Tibial nerve (tissue), 4 donors: ENCODE results near the gene B3GALNT2. TPM values are rescaled to one million over a fixed set of nuclear protein-coding genes. Genes with fewer than 3 reads are reported as not detected.

Experiments used
- DNase-seq, 2 donors: peaks; one replicate each; pipeline ENCODE4 v3.0.0-alpha.2; 2019; ENCODE audit warnings: low spot score in 2 of 2
- H3K27ac ChIP-seq, 4 donors: fragments of 200-600 bp; sonication (generic) in 3 of 4; one replicate each; pipeline ENCODE4 v1.5.1; 2017 to 2019; ENCODE audit warnings: mild to moderate bottlenecking in 1 of 4
- H3K27me3 ChIP-seq, 2 donors: fragments of 200-600 bp; sonication (generic) in 1 of 2; one replicate each; pipeline versions ENCODE4 v1.5.1 to v1.6.0; 2017 to 2019
- H3K36me3 ChIP-seq, 3 donors: fragments of 200-600 bp; sonication (generic); one replicate each; pipeline ENCODE4 v1.5.1; 2018 to 2019
- H3K4me1 ChIP-seq, 4 donors: fragments of 200-600 bp; sonication (generic) in 3 of 4; one replicate each; pipeline ENCODE4 v1.5.1; 2017 to 2019
- H3K4me3 ChIP-seq, 4 donors: fragments of 200-600 bp; sonication (generic) in 3 of 4; one replicate each; pipeline ENCODE4 v1.5.1; 2017 to 2019; ENCODE audit warnings: mild to moderate bottlenecking in 1 of 4, moderate library complexity in 1 of 4
- H3K9me3 ChIP-seq, 4 donors: fragments of 200-600 bp; sonication (generic) in 3 of 4; one replicate each; pipeline ENCODE4 v1.5.1; 2017 to 2019
- EP300 ChIP-seq, 2 donors: sonication (generic); formaldehyde crosslinking; IDR thresholded peaks; one replicate each; pipeline ENCODE4 v1.6.1; 2017; ENCODE audit warnings: antibody characterized with exemption in 2 of 2, mild to moderate bottlenecking in 1 of 2
- POLR2A ChIP-seq, 2 donors: fragments of 450-650 bp; IDR thresholded peaks; one replicate each; pipeline ENCODE4 v1.6.1; 2017; ENCODE audit warnings: antibody characterized with exemption in 2 of 2, mild to moderate bottlenecking in 2 of 2, moderate library complexity in 2 of 2
- WGBS, 2 donors: methylation state at CpG; one replicate each; pipeline ENCODE4 v1.1.5; 2018; 5-methylcytosine and 5-hydroxymethylcytosine counted together
- total RNA-seq, 4 donors: library from RNA; depleted of rRNA; stranded (reverse); fragments of >200 nt; gene quantifications; one replicate each; pipeline ENCODE4 v1.1.0, GENCODE V29; 2016
- TF ChIP-seq, protein P1 (sequence below), 5 experiments: fragments of 200-600 bp in 3 of 5; fragments of 450-650 bp in 2 of 5; sonication (generic) in 3 of 5; IDR thresholded peaks; one replicate each; pipeline ENCODE4 v1.5.1; 2016 to 2019; ENCODE audit warnings: antibody characterized with exemption in 5 of 5, mild to moderate bottlenecking in 3 of 5, moderate library complexity in 2 of 5

B3GALNT2 gene
- total RNA-seq, 4 donors from 2014 or later, result 17.0 to 27.3 (median 18.1) TPM

GRCh38 chr1:235421751-235422150, 82.5 kb downstream of the B3GALNT2 start:
- no peaks in the 10 kb centered on the region for H3K9me3 ChIP-seq
- H3K4me3 ChIP-seq, result no peak overlapping the region
- peaks cover 0 to 11% (median 0%) of the 10 kb centered on the region in 3 donors for H3K36me3 ChIP-seq
- no peak for TF ChIP-seq POLR2A (IDR thresholded peaks at IDR 0.05)
- TF ChIP-seq EP300 (IDR thresholded peaks at IDR 0.05), result no peak
- 50 to 55% methylated on average over 3 of the region's 3 CpGs for WGBS, 2 donors
- H3K27ac ChIP-seq, result no peak overlapping the region
- H3K4me1 ChIP-seq, result peaks cover 0 to 4% (median under 1%) of the 10 kb centered on the region in 4 donors
- DNase-seq, result no peak
- H3K27me3 ChIP-seq, result no peaks in the 10 kb centered on the region

- H3K27ac ChIP-seq, result no peak overlapping the region
- no peak overlapping the region for H3K4me3 ChIP-seq
- TF ChIP-seq POLR2A (IDR thresholded peaks at IDR 0.05), result no peak
- peak in 1 of 2 donors; percentile 25 for TF ChIP-seq EP300 (IDR thresholded peaks at IDR 0.05)
- TF ChIP-seq, protein P1, sequence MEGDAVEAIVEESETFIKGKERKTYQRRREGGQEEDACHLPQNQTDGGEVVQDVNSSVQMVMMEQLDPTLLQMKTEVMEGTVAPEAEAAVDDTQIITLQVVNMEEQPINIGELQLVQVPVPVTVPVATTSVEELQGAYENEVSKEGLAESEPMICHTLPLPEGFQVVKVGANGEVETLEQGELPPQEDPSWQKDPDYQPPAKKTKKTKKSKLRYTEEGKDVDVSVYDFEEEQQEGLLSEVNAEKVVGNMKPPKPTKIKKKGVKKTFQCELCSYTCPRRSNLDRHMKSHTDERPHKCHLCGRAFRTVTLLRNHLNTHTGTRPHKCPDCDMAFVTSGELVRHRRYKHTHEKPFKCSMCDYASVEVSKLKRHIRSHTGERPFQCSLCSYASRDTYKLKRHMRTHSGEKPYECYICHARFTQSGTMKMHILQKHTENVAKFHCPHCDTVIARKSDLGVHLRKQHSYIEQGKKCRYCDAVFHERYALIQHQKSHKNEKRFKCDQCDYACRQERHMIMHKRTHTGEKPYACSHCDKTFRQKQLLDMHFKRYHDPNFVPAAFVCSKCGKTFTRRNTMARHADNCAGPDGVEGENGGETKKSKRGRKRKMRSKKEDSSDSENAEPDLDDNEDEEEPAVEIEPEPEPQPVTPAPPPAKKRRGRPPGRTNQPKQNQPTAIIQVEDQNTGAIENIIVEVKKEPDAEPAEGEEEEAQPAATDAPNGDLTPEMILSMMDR (IDR thresholded peaks at IDR 0.05), result peak; percentile 72 to 85 (median 80)
- peaks cover 0 to 7% (median 2%) of the 10 kb centered on the region in 4 donors for H3K4me1 ChIP-seq
- H3K36me3 ChIP-seq, result peaks cover 0 to 11% (median 0%) of the 10 kb centered on the region in 3 donors
- 29 to 36% methylated on average over 8 of the region's 8 CpGs for WGBS, 2 donors
- H3K9me3 ChIP-seq, result no peaks in the 10 kb centered on the region
- no peaks in the 10 kb centered on the region for H3K27me3 ChIP-seq
- peak; percentile 52 to 80 for DNase-seq
These were observed 87.1 kb downstream of the B3GALNT2 start for GRCh38 chr1:235417086-235417697.

- Histone ChIP-seq H3K4me3 (no peak overlapping the region), H3K9me3 (no peaks in the 10 kb centered on the region), H3K36me3 (peaks cover 0 to 11% (median 0%) of the 10 kb centered on the region in 3 donors), H3K27ac (no peak overlapping the region), H3K4me1 (peaks cover 0 to 7% (median 2%) of the 10 kb centered on the region in 4 donors), H3K27me3 (no peaks in the 10 kb centered on the region)
- no peak for TF ChIP-seq POLR2A (IDR thresholded peaks at IDR 0.05)
- TF ChIP-seq, protein P1 (IDR thresholded peaks at IDR 0.05), result no peak
- no peak for TF ChIP-seq EP300 (IDR thresholded peaks at IDR 0.05)
- no peak for DNase-seq
- 59 to 67% methylated on average over 1 of the region's 1 CpG for WGBS, 2 donors
These were observed 87.6 kb downstream of the B3GALNT2 start for GRCh38 chr1:235416662-235417049.

GRCh38 chr1:235415008-235415904, 89.0 kb downstream of the B3GALNT2 start:
- Histone ChIP-seq H3K4me3 (no peak overlapping the region), H3K27me3 (no peaks in the 10 kb centered on the region), H3K27ac (no peak overlapping the region), H3K36me3 (peaks cover 0 to 10% (median 0%) of the 10 kb centered on the region in 3 donors), H3K9me3 (no peaks in the 10 kb centered on the region), H3K4me1 (peaks cover 0 to 7% (median 2%) of the 10 kb centered on the region in 4 donors)
- TF ChIP-seq POLR2A (IDR thresholded peaks at IDR 0.05) (no peak), EP300 (IDR thresholded peaks at IDR 0.05) (no peak)
- TF ChIP-seq, protein P1 (IDR thresholded peaks at IDR 0.05), result peak; percentile 59 to 73 (median 62)
- peak; percentile 28 to 40 for DNase-seq
- 72 to 76% methylated on average over 7 of the region's 7 CpGs for WGBS, 2 donors

GRCh38 chr1:235411489-235412486, 92.5 kb downstream of the B3GALNT2 start:
- H3K9me3 ChIP-seq, result no peaks in the 10 kb centered on the region
- WGBS, 2 donors, result 57 to 69% methylated on average over 4 to 5 of the region's 5 CpGs
- TF ChIP-seq, protein P1 (IDR thresholded peaks at IDR 0.05), result no peak
- TF ChIP-seq POLR2A (IDR thresholded peaks at IDR 0.05) (no peak), EP300 (IDR thresholded peaks at IDR 0.05) (no peak)
- no peaks in the 10 kb centered on the region for H3K36me3 ChIP-seq
- H3K27ac ChIP-seq, result no peak overlapping the region
- H3K4me1 ChIP-seq, result peaks cover 0 to 18% (median 2%) of the 10 kb centered on the region in 4 donors
- DNase-seq, result no peak
- H3K4me3 ChIP-seq, result no peak overlapping the region
- H3K27me3 ChIP-seq, result no peaks in the 10 kb centered on the region
